ENCODE measurements around the gene WIZ.

WIZ gene

GRCh38 chr19:15374796-15375440 lies 74.8 kb downstream of the WIZ start:
- no peak overlapping the region for H3K4me3 ChIP-seq (ENCODE audit: low read length)
- TF ChIP-seq, protein P1, sequence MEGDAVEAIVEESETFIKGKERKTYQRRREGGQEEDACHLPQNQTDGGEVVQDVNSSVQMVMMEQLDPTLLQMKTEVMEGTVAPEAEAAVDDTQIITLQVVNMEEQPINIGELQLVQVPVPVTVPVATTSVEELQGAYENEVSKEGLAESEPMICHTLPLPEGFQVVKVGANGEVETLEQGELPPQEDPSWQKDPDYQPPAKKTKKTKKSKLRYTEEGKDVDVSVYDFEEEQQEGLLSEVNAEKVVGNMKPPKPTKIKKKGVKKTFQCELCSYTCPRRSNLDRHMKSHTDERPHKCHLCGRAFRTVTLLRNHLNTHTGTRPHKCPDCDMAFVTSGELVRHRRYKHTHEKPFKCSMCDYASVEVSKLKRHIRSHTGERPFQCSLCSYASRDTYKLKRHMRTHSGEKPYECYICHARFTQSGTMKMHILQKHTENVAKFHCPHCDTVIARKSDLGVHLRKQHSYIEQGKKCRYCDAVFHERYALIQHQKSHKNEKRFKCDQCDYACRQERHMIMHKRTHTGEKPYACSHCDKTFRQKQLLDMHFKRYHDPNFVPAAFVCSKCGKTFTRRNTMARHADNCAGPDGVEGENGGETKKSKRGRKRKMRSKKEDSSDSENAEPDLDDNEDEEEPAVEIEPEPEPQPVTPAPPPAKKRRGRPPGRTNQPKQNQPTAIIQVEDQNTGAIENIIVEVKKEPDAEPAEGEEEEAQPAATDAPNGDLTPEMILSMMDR (conservative IDR thresholded peaks at IDR 0.05; ENCODE audit: low read depth, low read length): no peak
- DNase-seq (ENCODE audit: low read depth): no peak

DNA sequence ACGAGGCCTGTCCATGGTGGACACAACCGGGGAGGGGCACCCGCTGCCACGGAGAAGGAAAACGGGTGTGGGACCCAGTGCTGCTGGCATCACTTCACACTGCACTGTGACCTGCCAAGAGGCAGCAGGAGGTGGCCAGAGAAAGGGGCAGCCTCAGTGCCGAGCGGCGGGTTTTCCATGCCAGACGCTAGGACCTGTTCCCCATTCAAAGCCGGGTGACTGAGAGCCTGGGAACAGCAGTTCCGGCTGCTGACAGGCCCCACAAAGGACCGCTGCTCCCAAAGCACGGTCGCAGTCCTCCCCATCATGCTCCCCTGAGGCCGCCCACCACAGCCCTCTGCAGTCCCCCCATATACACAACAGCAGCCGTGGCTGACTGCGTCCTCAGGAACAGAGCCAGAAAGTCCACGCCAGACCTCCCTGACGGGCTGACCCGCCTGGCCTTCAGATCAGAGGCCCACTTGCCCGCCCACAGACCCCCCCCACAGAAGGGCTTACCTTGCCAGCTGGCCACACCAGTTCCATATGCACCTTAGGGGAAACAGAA lies 75.6 kb downstream of the WIZ start:
- H3K4me3 ChIP-seq (ENCODE audit: low read length): no peak overlapping the region
- TF ChIP-seq, protein P1 (conservative IDR thresholded peaks at IDR 0.05; ENCODE audit: low read depth, low read length): no peak
- no peak for DNase-seq (ENCODE audit: low read depth)

DNA sequence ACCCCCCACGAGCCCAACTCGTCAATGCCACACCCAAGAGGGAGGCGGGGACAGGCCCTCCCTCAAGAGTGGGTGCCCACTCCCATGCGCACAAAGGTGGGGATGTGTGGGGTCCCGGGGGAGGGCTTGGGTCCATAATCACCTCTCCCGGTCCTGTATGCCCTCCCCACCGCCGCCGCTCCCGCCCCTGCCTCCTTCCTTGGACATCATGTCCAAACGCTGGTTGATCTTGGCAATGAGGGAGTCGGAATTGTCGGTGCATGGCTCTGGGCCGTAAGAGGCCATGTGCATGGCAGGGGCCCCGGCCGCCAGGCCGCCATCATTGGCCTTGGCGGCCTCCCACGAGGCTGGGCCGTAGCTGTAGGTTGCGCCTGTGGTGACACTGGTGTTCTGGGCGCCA lies 76.1 kb downstream of the WIZ start:
- H3K4me3 ChIP-seq (ENCODE audit: low read length): no peak overlapping the region
- TF ChIP-seq, protein P1 (conservative IDR thresholded peaks at IDR 0.05; ENCODE audit: low read depth, low read length): no peak
- no peak for DNase-seq (ENCODE audit: low read depth)

- no peak for DNase-seq (ENCODE audit: low read depth)
- TF ChIP-seq, protein P1 (conservative IDR thresholded peaks at IDR 0.05; ENCODE audit: low read depth, low read length): no peak
- H3K4me3 ChIP-seq (ENCODE audit: low read length): no peak overlapping the region
These were observed 76.9 kb downstream of the WIZ start for GRCh38 chr19:15372891-15373301.

GRCh38 chr19:15372470-15372869 lies 77.3 kb downstream of the WIZ start:
- TF ChIP-seq, protein P1 (conservative IDR thresholded peaks at IDR 0.05; ENCODE audit: low read depth, low read length): no peak
- no peak for DNase-seq (ENCODE audit: low read depth)
- H3K4me3 ChIP-seq (ENCODE audit: low read length): no peak overlapping the region

DNA sequence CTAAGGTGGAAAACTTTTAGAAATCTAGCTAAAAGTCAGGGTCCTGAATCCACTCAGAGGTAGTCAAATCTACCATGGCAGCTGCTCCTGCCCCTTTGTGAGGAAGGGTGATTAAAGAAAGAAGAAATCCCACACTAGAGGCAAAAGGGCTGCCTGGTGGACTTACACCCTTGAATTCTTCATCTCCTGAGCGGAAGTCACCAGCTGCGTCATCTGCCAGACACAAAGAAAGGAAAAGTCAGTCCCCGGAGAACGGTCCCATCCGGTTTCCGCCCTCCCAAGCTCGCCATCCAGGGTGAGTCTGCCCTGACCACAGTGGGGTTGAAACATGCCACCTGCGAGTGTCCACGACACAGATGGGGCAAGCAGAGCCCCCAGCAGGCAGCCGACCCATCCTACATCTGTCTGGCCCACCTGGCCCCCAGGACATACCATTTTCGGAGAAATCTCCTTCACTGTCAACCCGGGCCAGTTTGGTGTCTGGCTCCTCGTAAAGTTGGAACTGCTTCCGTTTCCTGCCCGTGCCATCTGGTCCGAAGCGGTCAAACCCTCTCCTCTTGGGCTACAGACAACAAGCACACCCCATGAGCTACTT lies 77.9 kb downstream of the WIZ start:
- H3K4me3 ChIP-seq (ENCODE audit: low read length): no peak overlapping the region
- TF ChIP-seq, protein P1 (conservative IDR thresholded peaks at IDR 0.05; ENCODE audit: low read depth, low read length): no peak
- DNase-seq (ENCODE audit: low read depth): no peak

DNA sequence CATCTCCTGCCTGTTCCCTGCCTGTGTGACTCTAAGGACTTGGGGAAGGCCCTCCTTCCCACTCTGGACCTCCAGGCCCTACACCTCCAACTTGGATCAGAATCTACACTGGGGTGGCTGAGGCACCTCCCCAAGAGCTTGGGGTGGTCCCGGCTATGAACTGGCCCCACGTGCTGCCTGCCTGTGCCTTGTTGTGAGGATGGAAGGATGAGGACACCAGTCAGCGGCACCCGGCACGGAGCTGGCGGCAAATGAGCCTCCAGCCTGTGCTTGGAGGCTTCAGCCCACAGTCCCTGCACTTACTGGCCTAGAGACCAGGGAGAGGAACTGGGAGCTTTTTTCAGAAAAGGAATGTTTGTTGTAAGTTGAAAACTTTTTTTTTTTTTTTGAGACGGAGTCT lies 78.6 kb downstream of the WIZ start:
- H3K4me3 ChIP-seq (ENCODE audit: low read length): no peak overlapping the region
- TF ChIP-seq, protein P1 (conservative IDR thresholded peaks at IDR 0.05; ENCODE audit: low read depth, low read length): no peak
- DNase-seq (ENCODE audit: low read depth): no peak
